HepG2 (cell line): ENCODE results near the gene MYL12B. TPM values are rescaled to one million over a fixed set of nuclear protein-coding genes. Genes with fewer than 3 reads are reported as not detected.

Experiments used
- ATF2 ChIP-seq: sonication (generic); formaldehyde crosslinking; IDR thresholded peaks from 2 replicates; pipeline ENCODE4 v1.4.0; 2020; ENCODE audit warnings: missing genetic modification reagents
- DZIP1 ChIP-seq: sonication (generic); formaldehyde crosslinking; IDR thresholded peaks from 2 replicates; pipeline ENCODE4 v1.5.0; 2020; ENCODE audit warnings: mild to moderate bottlenecking, missing genetic modification reagents
- GMEB1 ChIP-seq: sonication (generic); formaldehyde crosslinking; IDR thresholded peaks from 2 replicates; pipeline ENCODE4 v1.5.1; 2020; ENCODE audit warnings: missing genetic modification reagents, mild to moderate bottlenecking, borderline replicate concordance
- GTF3A ChIP-seq: sonication (generic); formaldehyde crosslinking; conservative IDR thresholded peaks from 2 replicates; pipeline ENCODE4 v1.4.0; 2020; ENCODE audit warnings: mild to moderate bottlenecking, missing genetic modification reagents
- HNF4A ChIP-seq: sonication (generic); formaldehyde crosslinking; IDR thresholded peaks from 2 replicates; pipeline ENCODE4 v1.4.0; 2020; ENCODE audit warnings: missing genetic modification reagents
- RARG ChIP-seq: sonication (generic); formaldehyde crosslinking; IDR thresholded peaks from 2 replicates; pipeline ENCODE4 v1.4.0; 2020; ENCODE audit warnings: low read depth, mild to moderate bottlenecking, missing genetic modification reagents
- U2AF1 ChIP-seq: fragments of 200-400 bp; formaldehyde crosslinking; optimal IDR thresholded peaks from 2 replicates; pipeline ENCODE3; 2017; ENCODE audit warnings: mild to moderate bottlenecking, low read depth, low read length
- ZNF225 ChIP-seq: sonication (generic); formaldehyde crosslinking; IDR thresholded peaks from 2 replicates; pipeline ENCODE4 v1.4.0; 2020; ENCODE audit warnings: mild to moderate bottlenecking, missing genetic modification reagents
- ZNF670 ChIP-seq: sonication (generic); formaldehyde crosslinking; IDR thresholded peaks from 2 replicates; pipeline ENCODE4 v1.8.0; 2022; ENCODE audit warnings: mild to moderate bottlenecking, missing genetic modification reagents, borderline replicate concordance
- polyA plus RNA-seq, 8 experiments: library from polyadenylated mRNA; depleted of rRNA in 3 of 8; stranded (reverse) in 7 of 8; unstranded in 1 of 8; fragments of >200 nt; fragmentation: Illumina TruSeq in 4 of 8; extraction: Trizol in 4 of 8; gene quantifications; 2 replicates each; pipeline versions ENCODE4 v1.2.1 to v1.2.3, GENCODE V29; 2011 to 2016; ENCODE audit warnings: low read depth in 4 of 8, missing spikeins in 1 of 8, mixed read lengths in 1 of 8; ENCODE audit not compliant: insufficient read depth in 1 of 8
- total RNA-seq, 5 experiments: library from RNA; depleted of rRNA; stranded (reverse); fragments of >200 nt; fragmentation: Illumina TruSeq; extraction: Trizol; gene quantifications; 2 replicates each; pipeline ENCODE4 v1.2.3, GENCODE V29; 2016; ENCODE audit warnings: low read depth in 1 of 5
- TF ChIP-seq, protein P1 (sequence below): sonication (generic); formaldehyde crosslinking; IDR thresholded peaks from 2 replicates; pipeline ENCODE4 v1.4.0; 2020; ENCODE audit warnings: missing genetic modification reagents, mild to moderate bottlenecking, borderline replicate concordance
- TF ChIP-seq, protein P2 (sequence below): sonication (generic); formaldehyde crosslinking; IDR thresholded peaks from 2 replicates; pipeline ENCODE4 v1.4.0; 2020; ENCODE audit warnings: mild to moderate bottlenecking, missing genetic modification reagents, borderline replicate concordance
- TF ChIP-seq, protein P3 (sequence below): sonication (generic); formaldehyde crosslinking; IDR thresholded peaks from 2 replicates; pipeline ENCODE4 v1.5.0; 2020; ENCODE audit warnings: missing genetic modification reagents

MYL12B gene
- total and polyA plus RNA-seq, 2 of the 13 experiments (the other 11 are each of a cell fraction or from before 2014, with no cell fraction given) = 265 to 340 TPM

DNA sequence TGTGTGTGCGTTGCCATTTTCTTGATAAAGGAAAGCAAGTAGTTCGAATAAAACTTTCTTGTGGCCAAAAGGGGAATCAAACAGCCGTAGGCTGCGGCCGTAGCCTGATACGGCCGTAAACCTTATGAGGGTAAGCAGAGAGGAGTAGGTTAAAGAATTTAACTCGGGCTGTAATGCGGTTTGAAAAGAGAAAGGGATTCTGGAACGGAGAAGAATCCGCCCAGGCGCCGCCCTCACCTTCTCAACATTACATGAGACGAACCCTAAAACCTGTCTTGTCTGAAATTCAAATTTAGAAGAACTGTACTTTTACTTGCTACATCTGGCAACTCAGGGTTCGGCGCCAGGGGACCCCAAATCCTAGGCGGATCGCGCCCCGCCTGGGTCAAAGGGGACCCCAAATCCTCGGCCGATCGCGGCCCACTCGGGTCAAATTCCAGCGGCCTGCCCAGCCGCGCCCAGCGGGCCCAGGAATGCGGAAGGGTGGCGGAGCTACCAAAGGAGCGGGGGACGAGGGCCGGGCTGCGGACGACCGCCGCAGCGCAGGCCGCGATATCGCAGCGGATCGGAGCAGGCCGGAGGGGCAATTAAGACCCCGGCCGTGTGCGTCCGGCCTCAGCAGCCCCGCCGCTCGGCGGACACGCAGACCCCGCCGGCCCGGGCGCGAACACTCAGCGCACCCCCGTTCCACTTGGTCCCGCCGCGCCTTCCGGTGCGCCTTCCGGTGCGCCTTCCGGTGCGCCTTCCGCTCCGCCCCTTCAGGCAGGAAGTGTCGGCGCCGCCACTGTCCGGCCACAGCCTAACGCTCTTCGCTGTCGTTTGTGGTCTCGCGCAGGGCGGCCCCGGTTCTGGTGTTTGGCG is at the start of gene MYL12B (continued):
- peak; percentile 79 for TF ChIP-seq GMEB1 (CRISPR knock-in tag)
- TF ChIP-seq HNF4A (CRISPR knock-in tag) = peak; percentile 80
- peak; percentile 97; the same call in 1 of the 2 replicates for TF ChIP-seq ZNF670
- TF ChIP-seq, protein P1, sequence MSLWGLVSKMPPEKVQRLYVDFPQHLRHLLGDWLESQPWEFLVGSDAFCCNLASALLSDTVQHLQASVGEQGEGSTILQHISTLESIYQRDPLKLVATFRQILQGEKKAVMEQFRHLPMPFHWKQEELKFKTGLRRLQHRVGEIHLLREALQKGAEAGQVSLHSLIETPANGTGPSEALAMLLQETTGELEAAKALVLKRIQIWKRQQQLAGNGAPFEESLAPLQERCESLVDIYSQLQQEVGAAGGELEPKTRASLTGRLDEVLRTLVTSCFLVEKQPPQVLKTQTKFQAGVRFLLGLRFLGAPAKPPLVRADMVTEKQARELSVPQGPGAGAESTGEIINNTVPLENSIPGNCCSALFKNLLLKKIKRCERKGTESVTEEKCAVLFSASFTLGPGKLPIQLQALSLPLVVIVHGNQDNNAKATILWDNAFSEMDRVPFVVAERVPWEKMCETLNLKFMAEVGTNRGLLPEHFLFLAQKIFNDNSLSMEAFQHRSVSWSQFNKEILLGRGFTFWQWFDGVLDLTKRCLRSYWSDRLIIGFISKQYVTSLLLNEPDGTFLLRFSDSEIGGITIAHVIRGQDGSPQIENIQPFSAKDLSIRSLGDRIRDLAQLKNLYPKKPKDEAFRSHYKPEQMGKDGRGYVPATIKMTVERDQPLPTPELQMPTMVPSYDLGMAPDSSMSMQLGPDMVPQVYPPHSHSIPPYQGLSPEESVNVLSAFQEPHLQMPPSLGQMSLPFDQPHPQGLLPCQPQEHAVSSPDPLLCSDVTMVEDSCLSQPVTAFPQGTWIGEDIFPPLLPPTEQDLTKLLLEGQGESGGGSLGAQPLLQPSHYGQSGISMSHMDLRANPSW = no peak; the same call in 1 of the 2 replicates
- no peak for TF ChIP-seq DZIP1 (CRISPR knock-in tag)
- TF ChIP-seq ATF2 (CRISPR knock-in tag) = peak; percentile 82
- no peak; the same call in 1 of the 2 replicates for TF ChIP-seq RARG (CRISPR knock-in tag)
- no peak for TF ChIP-seq U2AF1
- TF ChIP-seq, protein P2, sequence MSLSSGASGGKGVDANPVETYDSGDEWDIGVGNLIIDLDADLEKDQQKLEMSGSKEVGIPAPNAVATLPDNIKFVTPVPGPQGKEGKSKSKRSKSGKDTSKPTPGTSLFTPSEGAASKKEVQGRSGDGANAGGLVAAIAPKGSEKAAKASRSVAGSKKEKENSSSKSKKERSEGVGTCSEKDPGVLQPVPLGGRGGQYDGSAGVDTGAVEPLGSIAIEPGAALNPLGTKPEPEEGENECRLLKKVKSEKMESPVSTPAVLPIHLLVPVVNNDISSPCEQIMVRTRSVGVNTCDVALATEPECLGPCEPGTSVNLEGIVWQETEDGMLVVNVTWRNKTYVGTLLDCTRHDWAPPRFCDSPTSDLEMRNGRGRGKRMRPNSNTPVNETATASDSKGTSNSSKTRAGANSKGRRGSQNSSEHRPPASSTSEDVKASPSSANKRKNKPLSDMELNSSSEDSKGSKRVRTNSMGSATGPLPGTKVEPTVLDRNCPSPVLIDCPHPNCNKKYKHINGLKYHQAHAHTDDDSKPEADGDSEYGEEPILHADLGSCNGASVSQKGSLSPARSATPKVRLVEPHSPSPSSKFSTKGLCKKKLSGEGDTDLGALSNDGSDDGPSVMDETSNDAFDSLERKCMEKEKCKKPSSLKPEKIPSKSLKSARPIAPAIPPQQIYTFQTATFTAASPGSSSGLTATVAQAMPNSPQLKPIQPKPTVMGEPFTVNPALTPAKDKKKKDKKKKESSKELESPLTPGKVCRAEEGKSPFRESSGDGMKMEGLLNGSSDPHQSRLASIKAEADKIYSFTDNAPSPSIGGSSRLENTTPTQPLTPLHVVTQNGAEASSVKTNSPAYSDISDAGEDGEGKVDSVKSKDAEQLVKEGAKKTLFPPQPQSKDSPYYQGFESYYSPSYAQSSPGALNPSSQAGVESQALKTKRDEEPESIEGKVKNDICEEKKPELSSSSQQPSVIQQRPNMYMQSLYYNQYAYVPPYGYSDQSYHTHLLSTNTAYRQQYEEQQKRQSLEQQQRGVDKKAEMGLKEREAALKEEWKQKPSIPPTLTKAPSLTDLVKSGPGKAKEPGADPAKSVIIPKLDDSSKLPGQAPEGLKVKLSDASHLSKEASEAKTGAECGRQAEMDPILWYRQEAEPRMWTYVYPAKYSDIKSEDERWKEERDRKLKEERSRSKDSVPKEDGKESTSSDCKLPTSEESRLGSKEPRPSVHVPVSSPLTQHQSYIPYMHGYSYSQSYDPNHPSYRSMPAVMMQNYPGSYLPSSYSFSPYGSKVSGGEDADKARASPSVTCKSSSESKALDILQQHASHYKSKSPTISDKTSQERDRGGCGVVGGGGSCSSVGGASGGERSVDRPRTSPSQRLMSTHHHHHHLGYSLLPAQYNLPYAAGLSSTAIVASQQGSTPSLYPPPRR (CRISPR knock-in tag) = no peak; the same call in 1 of the 2 replicates
- TF ChIP-seq, protein P3, sequence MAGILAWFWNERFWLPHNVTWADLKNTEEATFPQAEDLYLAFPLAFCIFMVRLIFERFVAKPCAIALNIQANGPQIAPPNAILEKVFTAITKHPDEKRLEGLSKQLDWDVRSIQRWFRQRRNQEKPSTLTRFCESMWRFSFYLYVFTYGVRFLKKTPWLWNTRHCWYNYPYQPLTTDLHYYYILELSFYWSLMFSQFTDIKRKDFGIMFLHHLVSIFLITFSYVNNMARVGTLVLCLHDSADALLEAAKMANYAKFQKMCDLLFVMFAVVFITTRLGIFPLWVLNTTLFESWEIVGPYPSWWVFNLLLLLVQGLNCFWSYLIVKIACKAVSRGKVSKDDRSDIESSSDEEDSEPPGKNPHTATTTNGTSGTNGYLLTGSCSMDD (CRISPR knock-in tag) = no peak
- no peak for TF ChIP-seq GTF3A (CRISPR knock-in tag)
- peak; percentile 72; the same call in 1 of the 2 replicates for TF ChIP-seq ZNF225 (CRISPR knock-in tag)
